ENCODE measurements around the gene ADH1C. TPM values are rescaled to one million over a fixed set of nuclear protein-coding genes. Genes with fewer than 3 reads are reported as not detected.

The ADH1C gene
- total and polyA plus RNA-seq, 10 donors, result 0.60 to 2.3 (median 1.0) TPM; not detected in 4

- intact Hi-C loops (cut with DNase I; ENCODE audit: low total_unique reads), result no loop called here
- Histone ChIP-seq H3K4me3 (no peak overlapping the region), H3K27me3 (replicated peaks in 1 of 7) (no peaks in the 10 kb centered on the region), H3K4me1 (no peaks in the 10 kb centered on the region), H3K27ac (peak overlapping the region in 7 of 8 donors; percentile 2 to 63 (median 36)), H3K36me3 (no peaks in the 10 kb centered on the region), H3K9me3 (peaks cover 0 to 8% (median 0%) of the 10 kb centered on the region in 8 donors)
- 23 to 36% (median 31%) methylated on average over 5 of the region's 5 CpGs for WGBS, 5 donors
- no peak for DNase-seq
- TF ChIP-seq CTCF (IDR thresholded peaks at IDR 0.05 in 8 of 11, conservative IDR thresholded peaks at IDR 0.05 in 3 of 11) (no peak), POLR2AphosphoS5 (IDR thresholded peaks at IDR 0.05) (peak in 1 of 3 donors; percentile 29), POLR2A (IDR thresholded peaks at IDR 0.05) (no peak)
Measured at GRCh38 chr4:99383833-99384392, 31.4 kb upstream of the ADH1C start.

DNA sequence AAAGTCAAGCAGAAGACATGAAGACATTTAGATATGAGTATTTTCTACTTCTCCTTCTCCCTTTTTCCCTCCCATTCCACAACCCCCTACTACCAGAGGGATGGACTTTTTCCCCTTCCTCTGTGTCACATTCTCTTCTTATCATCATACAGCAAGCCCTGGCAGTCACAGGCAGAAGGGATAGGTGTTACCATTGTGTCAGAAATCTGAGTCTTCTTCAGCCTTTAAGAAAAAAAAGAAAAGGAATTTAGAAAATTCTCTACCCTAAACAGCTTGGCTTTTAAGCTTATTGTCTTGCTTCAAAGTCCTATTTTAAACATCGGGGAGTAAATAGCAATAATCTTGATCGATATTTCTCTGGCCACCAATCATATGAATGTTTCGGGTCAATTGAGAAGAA, 30.9 kb upstream of the ADH1C start:
- Histone ChIP-seq H3K27ac (peak overlapping the region in 7 of 8 donors; percentile 30 to 63 (median 46)), H3K9me3 (peaks cover 0 to 8% (median 0%) of the 10 kb centered on the region in 8 donors)
- 74 to 85% (median 85%) methylated on average over 3 of the region's 3 CpGs for WGBS, 5 donors

GRCh38 chr4:99382745-99383360, 30.3 kb upstream of the ADH1C start:
- 32 to 88% (median 63%) methylated on average over 1 of the region's 1 CpG for WGBS, 5 donors
- Histone ChIP-seq H3K27me3 (replicated peaks in 1 of 7) (no peaks in the 10 kb centered on the region), H3K36me3 (no peaks in the 10 kb centered on the region), H3K9me3 (peaks cover 0 to 11% (median 0%) of the 10 kb centered on the region in 8 donors), H3K27ac (peak overlapping the region in 7 of 8 donors; percentile 30 to 63 (median 46)), H3K4me1 (no peaks in the 10 kb centered on the region), H3K4me3 (no peak overlapping the region)
- intact Hi-C loops (cut with DNase I; ENCODE audit: low total_unique reads), result no loop called here
- TF ChIP-seq POLR2AphosphoS5 (IDR thresholded peaks at IDR 0.05), result no peak
- TF ChIP-seq POLR2A (IDR thresholded peaks at IDR 0.05), result no peak
- no peak for DNase-seq

More for the DNA sequence above, 30.9 kb upstream of the ADH1C start:
- intact Hi-C loops (cut with DNase I; ENCODE audit: low total_unique reads), result no loop called here
- no peak overlapping the region for H3K4me3 ChIP-seq
- H3K27me3 ChIP-seq (replicated peaks in 1 of 7), result no peaks in the 10 kb centered on the region
- no peaks in the 10 kb centered on the region for H3K4me1 ChIP-seq
- TF ChIP-seq POLR2AphosphoS5 (IDR thresholded peaks at IDR 0.05) (no peak), POLR2A (IDR thresholded peaks at IDR 0.05) (no peak), CTCF (IDR thresholded peaks at IDR 0.05 in 8 of 11, conservative IDR thresholded peaks at IDR 0.05 in 3 of 11) (no peak)
- DNase-seq, result no peak
- H3K36me3 ChIP-seq, result no peaks in the 10 kb centered on the region

DNA sequence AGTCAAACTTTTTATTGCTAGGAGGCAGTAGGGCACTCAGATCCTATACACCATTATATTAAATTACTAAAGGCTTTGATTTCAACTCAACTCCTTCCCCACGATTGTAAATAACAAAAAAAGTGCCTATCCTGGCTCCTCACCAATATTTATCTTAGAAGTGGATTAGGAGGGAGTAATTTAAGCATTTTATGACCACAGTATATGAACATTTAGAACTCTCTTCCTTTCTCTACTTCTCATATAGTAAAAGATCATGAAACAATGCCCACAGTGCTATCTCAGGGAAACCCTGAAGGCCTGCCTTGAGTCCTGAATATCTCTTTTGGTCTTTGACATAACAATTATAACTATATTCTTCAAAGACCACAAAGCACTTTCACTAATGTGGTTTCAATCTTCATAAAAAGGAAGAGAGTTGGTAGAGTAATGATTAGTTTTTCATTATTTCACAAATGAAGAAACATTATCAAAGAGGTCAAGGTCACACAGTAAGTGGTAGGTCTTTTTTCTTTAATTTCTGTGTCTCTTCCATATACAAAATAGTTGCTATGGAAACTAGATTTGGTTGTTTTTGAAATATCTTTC, 29.1 kb upstream of the ADH1C start:
- intact Hi-C loops (cut with DNase I; ENCODE audit: low total_unique reads), result no loop called here
- H3K27ac ChIP-seq, result peak overlapping the region in 1 of 8 donors; percentile 24
- no peaks in the 10 kb centered on the region for H3K4me1 ChIP-seq
- WGBS, 5 donors, result 24 to 50% (median 40%) methylated on average over 1 of the region's 1 CpG
- peaks cover 0 to 14% (median 0%) of the 10 kb centered on the region in 8 donors for H3K9me3 ChIP-seq
- H3K36me3 ChIP-seq, result no peaks in the 10 kb centered on the region
- no peak overlapping the region for H3K4me3 ChIP-seq
- TF ChIP-seq POLR2AphosphoS5 (IDR thresholded peaks at IDR 0.05), result no peak
- no peak for TF ChIP-seq CTCF (IDR thresholded peaks at IDR 0.05 in 8 of 11, conservative IDR thresholded peaks at IDR 0.05 in 3 of 11)
- no peak for TF ChIP-seq POLR2A (IDR thresholded peaks at IDR 0.05)
- DNase-seq, result no peak
- peaks cover 0 to 7% (median 0%) of the 10 kb centered on the region in 7 donors for H3K27me3 ChIP-seq (replicated peaks in 1 of 7)

Data from spleen (tissue), 11 donors.